Measurements from ENCODE around the gene TFPI. TPM values are rescaled to one million over a fixed set of nuclear protein-coding genes. Genes with fewer than 3 reads are reported as not detected.

The TFPI gene
- total and polyA plus RNA-seq, 10 of the 15 experiments (the other 5 are each of a cell fraction or from before 2014, with no cell fraction given), result 0.07 to 0.59 (median 0.34) TPM

DNA sequence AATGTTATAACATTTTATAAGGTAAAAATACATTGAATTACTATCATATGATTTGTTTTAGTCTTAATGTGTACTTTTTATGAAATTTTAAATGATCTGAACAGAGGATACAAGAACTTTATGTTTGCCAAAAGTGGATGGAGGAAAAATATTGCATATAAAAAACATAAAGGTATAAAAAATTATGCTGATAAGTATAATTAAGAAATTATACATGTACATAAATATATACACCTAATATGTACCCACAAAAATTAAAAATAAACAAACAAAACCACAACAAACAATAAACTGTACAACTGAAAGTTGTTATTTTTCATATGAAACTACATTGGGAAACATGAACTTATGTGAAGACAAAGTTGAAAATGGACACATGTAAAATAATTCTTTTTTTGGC is 68.0 kb downstream of the TFPI start (continued):
- TF ChIP-seq, protein P1, sequence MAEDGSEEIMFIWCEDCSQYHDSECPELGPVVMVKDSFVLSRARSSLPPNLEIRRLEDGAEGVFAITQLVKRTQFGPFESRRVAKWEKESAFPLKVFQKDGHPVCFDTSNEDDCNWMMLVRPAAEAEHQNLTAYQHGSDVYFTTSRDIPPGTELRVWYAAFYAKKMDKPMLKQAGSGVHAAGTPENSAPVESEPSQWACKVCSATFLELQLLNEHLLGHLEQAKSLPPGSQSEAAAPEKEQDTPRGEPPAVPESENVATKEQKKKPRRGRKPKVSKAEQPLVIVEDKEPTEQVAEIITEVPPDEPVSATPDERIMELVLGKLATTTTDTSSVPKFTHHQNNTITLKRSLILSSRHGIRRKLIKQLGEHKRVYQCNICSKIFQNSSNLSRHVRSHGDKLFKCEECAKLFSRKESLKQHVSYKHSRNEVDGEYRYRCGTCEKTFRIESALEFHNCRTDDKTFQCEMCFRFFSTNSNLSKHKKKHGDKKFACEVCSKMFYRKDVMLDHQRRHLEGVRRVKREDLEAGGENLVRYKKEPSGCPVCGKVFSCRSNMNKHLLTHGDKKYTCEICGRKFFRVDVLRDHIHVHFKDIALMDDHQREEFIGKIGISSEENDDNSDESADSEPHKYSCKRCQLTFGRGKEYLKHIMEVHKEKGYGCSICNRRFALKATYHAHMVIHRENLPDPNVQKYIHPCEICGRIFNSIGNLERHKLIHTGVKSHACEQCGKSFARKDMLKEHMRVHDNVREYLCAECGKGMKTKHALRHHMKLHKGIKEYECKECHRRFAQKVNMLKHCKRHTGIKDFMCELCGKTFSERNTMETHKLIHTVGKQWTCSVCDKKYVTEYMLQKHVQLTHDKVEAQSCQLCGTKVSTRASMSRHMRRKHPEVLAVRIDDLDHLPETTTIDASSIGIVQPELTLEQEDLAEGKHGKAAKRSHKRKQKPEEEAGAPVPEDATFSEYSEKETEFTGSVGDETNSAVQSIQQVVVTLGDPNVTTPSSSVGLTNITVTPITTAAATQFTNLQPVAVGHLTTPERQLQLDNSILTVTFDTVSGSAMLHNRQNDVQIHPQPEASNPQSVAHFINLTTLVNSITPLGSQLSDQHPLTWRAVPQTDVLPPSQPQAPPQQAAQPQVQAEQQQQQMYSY (CRISPR knock-in tag; IDR thresholded peaks at IDR 0.05), result no peak
- TF ChIP-seq NR2F1 (conservative IDR thresholded peaks at IDR 0.05), result no peak
- no peak for TF ChIP-seq ZNF207 (IDR thresholded peaks at IDR 0.05; ENCODE audit: borderline replicate concordance)
- TF ChIP-seq ZNF217 (IDR thresholded peaks at IDR 0.05), result no peak
- TF ChIP-seq YY1 (IDR thresholded peaks at IDR 0.05; ENCODE audit: low read depth, low read length), result no peak
- TF ChIP-seq FOXM1 (IDR thresholded peaks at IDR 0.05; ENCODE audit: low read depth, low read length), result no peak
- TF ChIP-seq CREB1 (IDR thresholded peaks at IDR 0.05; ENCODE audit: low read depth), result no peak

DNA sequence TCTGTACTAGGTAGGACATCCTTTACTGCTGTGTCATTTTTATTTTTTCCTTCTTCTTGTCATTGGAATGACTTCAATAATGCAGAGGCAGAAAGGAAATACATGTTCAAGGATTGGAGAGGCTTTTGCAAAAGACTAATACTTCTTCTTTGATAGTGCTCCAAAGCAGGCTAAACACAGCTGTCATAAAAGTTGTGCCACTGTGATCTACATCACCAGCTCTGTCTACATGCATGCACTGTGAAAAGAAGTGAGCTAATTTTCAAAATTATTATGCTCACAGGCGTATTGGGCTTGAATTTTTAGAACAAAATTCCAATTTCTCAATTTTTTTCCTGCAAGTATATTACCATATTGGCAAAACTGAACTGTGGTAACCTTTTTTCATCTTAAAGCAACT is 68.7 kb downstream of the TFPI start:
- DNase-seq (ENCODE audit: low read depth, low spot score) (no peak), FAIRE-seq (no peak), ATAC-seq (no peak)
- POLR2A ChIA-PET, result no interaction called here
- CTCF ChIA-PET, result interaction anchor here (0.6 kb wide), 1 partner anchor 14 kb away, joined by 3 read pairs; no protein-coding TSS in a partner anchor
- intact Hi-C loops (cut with micrococcal nuclease; ENCODE audit: unreplicated experiment), result no loop called here
- Histone ChIP-seq H2AFZ (ENCODE audit: control insufficient read depth, low read depth, low read length) (no peak overlapping the region), H3K4me3 (no peak overlapping the region), H4K20me1 (ENCODE audit: control insufficient read depth, insufficient read depth) (no peaks in the 10 kb centered on the region), H3K9ac (ENCODE audit: control insufficient read depth, insufficient read depth, low read length) (no peak overlapping the region), H3K4me2 (ENCODE audit: control insufficient read depth, insufficient read depth) (no peak overlapping the region), H3K4me1 (ENCODE audit: control insufficient read depth, insufficient read depth, low read length) (no peaks in the 10 kb centered on the region), H3K27me3 (replicated peaks in 1 of 2; ENCODE audit: control insufficient read depth in 2 of 2, insufficient read depth in 2 of 2, low read length in 1 of 2) (no peaks in the 10 kb centered on the region), H3K9me3 (replicated peaks; ENCODE audit: control insufficient read depth, insufficient read depth, low read length) (no peaks in the 10 kb centered on the region; the same call in 2 of the 3 replicates), H3K36me3 (ENCODE audit: control insufficient read depth in 2 of 2, insufficient read depth in 2 of 2, low read length in 1 of 2) (no peaks in the 10 kb centered on the region), H3K27ac (ENCODE audit: control insufficient read depth, insufficient read depth) (no peak overlapping the region), H3K79me2 (ENCODE audit: control insufficient read depth, insufficient read depth, low read length) (no peaks in the 10 kb centered on the region)
- no TSS peak for BruUV-seq (replicated peaks)
- RAD21 ChIA-PET (ENCODE audit: unreplicated experiment), result interaction anchor here (0.9 kb wide), 1 partner anchor 9 kb away, joined by 3 read pairs; no protein-coding TSS in a partner anchor
- WGBS (ENCODE audit: insufficient coverage, insufficient replicate concordance, low lambda C conversion rate, missing lambda C conversion rate), result 0% methylated on average over 1 of the region's 1 CpG
- in situ Hi-C loops (cut with MboI), result no loop called here
- SMC1A ChIA-PET (ENCODE audit: uncharacterized antibody, unreplicated experiment), result no interaction called here
- TF ChIP-seq, protein P1 (CRISPR knock-in tag; IDR thresholded peaks at IDR 0.05), result no peak
- TF ChIP-seq CHD1 (IDR thresholded peaks at IDR 0.05; ENCODE audit: low read depth, low read length), result no peak
- TF ChIP-seq MXI1 (IDR thresholded peaks at IDR 0.05; ENCODE audit: low read depth, low read length), result no peak
- no peak for TF ChIP-seq MTA3 (IDR thresholded peaks at IDR 0.05; ENCODE audit: borderline replicate concordance, low read length)
- TF ChIP-seq, protein P2, sequence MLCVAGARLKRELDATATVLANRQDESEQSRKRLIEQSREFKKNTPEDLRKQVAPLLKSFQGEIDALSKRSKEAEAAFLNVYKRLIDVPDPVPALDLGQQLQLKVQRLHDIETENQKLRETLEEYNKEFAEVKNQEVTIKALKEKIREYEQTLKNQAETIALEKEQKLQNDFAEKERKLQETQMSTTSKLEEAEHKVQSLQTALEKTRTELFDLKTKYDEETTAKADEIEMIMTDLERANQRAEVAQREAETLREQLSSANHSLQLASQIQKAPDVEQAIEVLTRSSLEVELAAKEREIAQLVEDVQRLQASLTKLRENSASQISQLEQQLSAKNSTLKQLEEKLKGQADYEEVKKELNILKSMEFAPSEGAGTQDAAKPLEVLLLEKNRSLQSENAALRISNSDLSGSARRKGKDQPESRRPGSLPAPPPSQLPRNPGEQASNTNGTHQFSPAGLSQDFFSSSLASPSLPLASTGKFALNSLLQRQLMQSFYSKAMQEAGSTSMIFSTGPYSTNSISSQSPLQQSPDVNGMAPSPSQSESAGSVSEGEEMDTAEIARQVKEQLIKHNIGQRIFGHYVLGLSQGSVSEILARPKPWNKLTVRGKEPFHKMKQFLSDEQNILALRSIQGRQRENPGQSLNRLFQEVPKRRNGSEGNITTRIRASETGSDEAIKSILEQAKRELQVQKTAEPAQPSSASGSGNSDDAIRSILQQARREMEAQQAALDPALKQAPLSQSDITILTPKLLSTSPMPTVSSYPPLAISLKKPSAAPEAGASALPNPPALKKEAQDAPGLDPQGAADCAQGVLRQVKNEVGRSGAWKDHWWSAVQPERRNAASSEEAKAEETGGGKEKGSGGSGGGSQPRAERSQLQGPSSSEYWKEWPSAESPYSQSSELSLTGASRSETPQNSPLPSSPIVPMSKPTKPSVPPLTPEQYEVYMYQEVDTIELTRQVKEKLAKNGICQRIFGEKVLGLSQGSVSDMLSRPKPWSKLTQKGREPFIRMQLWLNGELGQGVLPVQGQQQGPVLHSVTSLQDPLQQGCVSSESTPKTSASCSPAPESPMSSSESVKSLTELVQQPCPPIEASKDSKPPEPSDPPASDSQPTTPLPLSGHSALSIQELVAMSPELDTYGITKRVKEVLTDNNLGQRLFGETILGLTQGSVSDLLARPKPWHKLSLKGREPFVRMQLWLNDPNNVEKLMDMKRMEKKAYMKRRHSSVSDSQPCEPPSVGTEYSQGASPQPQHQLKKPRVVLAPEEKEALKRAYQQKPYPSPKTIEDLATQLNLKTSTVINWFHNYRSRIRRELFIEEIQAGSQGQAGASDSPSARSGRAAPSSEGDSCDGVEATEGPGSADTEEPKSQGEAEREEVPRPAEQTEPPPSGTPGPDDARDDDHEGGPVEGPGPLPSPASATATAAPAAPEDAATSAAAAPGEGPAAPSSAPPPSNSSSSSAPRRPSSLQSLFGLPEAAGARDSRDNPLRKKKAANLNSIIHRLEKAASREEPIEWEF (IDR thresholded peaks at IDR 0.05; ENCODE audit: insufficient replicate concordance, low read depth, low read length), result no peak

All from GM12878 (cell line).